A549 (cell line): ENCODE results near the gene GRAMD2B.

ENCODE experiments used
- CTCF ChIP-seq: fragments of >200 bp; sonication (Bioruptor Twin); formaldehyde crosslinking; IDR thresholded peaks from 3 replicates; pipeline ENCODE4 v1.5.1; 2016
- EHF ChIP-seq: fragments of 250-450 bp; sonication (Bioruptor Pico); IDR thresholded peaks from 2 replicates; pipeline ENCODE4 v1.5.0; 2020; ENCODE audit warnings: mild to moderate bottlenecking
- JUNB ChIP-seq: fragments of >200 bp; sonication (Bioruptor Twin); formaldehyde crosslinking; IDR thresholded peaks from 2 replicates; pipeline ENCODE4 v1.6.1; 2016
- PBX3 ChIP-seq: IDR thresholded peaks from 2 replicates; pipeline ENCODE4 v1.6.1; 2012
- RAD21 ChIP-seq, 2 experiments: fragments of >200 bp in 1 of 2; sonication (Bioruptor Twin) in 1 of 2; formaldehyde crosslinking in 1 of 2; IDR thresholded peaks in 1 of 2; conservative IDR thresholded peaks in 1 of 2; 2 replicates in 1 of 2; 3 replicates in 1 of 2; pipeline ENCODE4 v1.6.1; 2012 to 2018; ENCODE audit warnings: inconsistent platforms in 1 of 2
- SREBF2 ChIP-seq: fragments of 450-650 bp; IDR thresholded peaks from 2 replicates; pipeline ENCODE4 v1.6.1; 2014; ENCODE audit warnings: mild to moderate bottlenecking, moderate library complexity

- TF ChIP-seq CTCF (no peak), SREBF2 (no peak), PBX3 (no peak), EHF (CRISPR knock-in tag) (no peak), RAD21 (conservative IDR thresholded peaks at IDR 0.05 in 1 of 2, IDR thresholded peaks at IDR 0.05 in 1 of 2) (no peak), JUNB (no peak)
These were observed 103.3 kb downstream of the GRAMD2B start for GRCh38 chr5:126526493-126526892.
